Nephron progenitor cell (in vitro differentiated cells): ENCODE data around the gene CATSPERB.
"Not testable (repeated sequence)": the region's sequence is repeated elsewhere in the genome, so short reads cannot be mapped to it uniquely, and the experiment has no call there.

Experiments
- DNase-seq: peaks from one replicate; pipeline ENCODE4 v3.0.0; 2021
- H3K27ac Mint-ChIP-seq: 2 replicates; pipeline ENCODE4 v1.8.0; 2021; ENCODE audit warnings: mild to moderate bottlenecking, moderate library complexity, mixed read lengths
- H3K27me3 Mint-ChIP-seq: 2 replicates; pipeline ENCODE4 v1.8.0; 2021; ENCODE audit warnings: mild to moderate bottlenecking, low read depth, mixed read lengths; ENCODE audit not compliant: poor library complexity
- H3K36me3 Mint-ChIP-seq: 2 replicates; pipeline ENCODE4 v1.8.0; 2021; ENCODE audit warnings: low read depth, mixed read lengths
- H3K4me1 Mint-ChIP-seq: 2 replicates; pipeline ENCODE4 v1.8.0; 2021; ENCODE audit warnings: mixed read lengths
- H3K4me3 Mint-ChIP-seq: 2 replicates; pipeline ENCODE4 v1.8.0; 2021; ENCODE audit warnings: mild to moderate bottlenecking, moderate library complexity, mixed read lengths
- H3K9me3 Mint-ChIP-seq: 2 replicates; pipeline ENCODE4 v1.8.0; 2021; ENCODE audit warnings: mild to moderate bottlenecking, moderate library complexity, mixed read lengths
- CTCF ChIP-seq: fragments of 200-600 bp; sonication (generic); IDR thresholded peaks from 2 replicates; pipeline ENCODE4 v1.5.0; 2021; ENCODE audit warnings: antibody characterized with exemption

Gene CATSPERB

GRCh38 chr14:91681118-91681517 lies 50.8 kb downstream of the CATSPERB start:
- H3K36me3 Mint-ChIP-seq, result no peaks in the 10 kb centered on the region
- H3K4me3 Mint-ChIP-seq, result no peak overlapping the region
- H3K9me3 Mint-ChIP-seq, result peaks cover 47% of the 10 kb centered on the region
- no peak for TF ChIP-seq CTCF
- peaks cover 9% of the 10 kb centered on the region for H3K27me3 Mint-ChIP-seq
- no peaks in the 10 kb centered on the region for H3K4me1 Mint-ChIP-seq
- no peak overlapping the region for H3K27ac Mint-ChIP-seq
- DNase-seq, result no peak

DNA sequence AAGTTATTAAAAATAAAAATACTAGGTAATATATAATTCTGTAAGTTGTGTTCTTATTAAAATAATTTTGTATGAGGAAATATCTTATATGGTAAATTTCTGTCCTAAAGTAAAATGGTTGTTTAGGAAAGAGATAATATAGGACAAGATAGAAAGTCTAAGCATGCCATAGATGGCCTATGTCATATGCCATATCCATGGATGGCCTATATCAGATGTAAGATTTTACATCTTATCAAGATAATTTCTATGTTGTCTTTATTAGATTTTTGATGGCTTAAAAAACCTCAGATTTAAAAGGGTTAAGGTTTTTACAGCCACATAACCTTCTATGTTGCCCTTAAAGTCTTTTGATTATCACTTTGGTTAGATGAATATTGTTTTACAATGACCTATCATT lies 52.6 kb downstream of the CATSPERB start:
- no peak for DNase-seq
- no peak overlapping the region for H3K4me3 Mint-ChIP-seq
- H3K36me3 Mint-ChIP-seq, result no peaks in the 10 kb centered on the region
- no peak for TF ChIP-seq CTCF
- H3K4me1 Mint-ChIP-seq, result no peaks in the 10 kb centered on the region
- H3K27me3 Mint-ChIP-seq, result peaks cover 9% of the 10 kb centered on the region
- H3K27ac Mint-ChIP-seq, result no peak overlapping the region
- H3K9me3 Mint-ChIP-seq, result peaks cover 58% of the 10 kb centered on the region

DNA sequence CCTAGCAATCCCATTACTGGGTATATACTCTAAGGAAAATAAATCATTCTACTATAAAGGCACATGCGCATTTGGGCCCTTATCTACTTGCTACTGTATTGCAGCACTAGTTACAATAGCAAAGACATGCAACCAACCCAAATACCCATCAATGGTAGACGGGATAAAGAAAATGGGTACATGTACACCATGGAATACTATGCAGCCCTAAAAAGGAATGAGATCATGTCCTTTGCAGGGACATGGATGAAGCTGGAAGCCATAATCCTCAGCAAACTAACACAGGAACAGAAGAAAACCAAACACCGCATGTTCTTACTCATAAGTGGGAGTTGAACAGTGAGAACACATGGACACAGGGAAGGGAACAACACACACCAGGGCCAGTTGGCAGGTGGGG lies 54.2 kb downstream of the CATSPERB start:
- not testable (repeated sequence) for H3K36me3 Mint-ChIP-seq, H3K4me3 Mint-ChIP-seq, H3K4me1 Mint-ChIP-seq, H3K27me3 Mint-ChIP-seq, DNase-seq, H3K27ac Mint-ChIP-seq
- peaks cover 70% of the 10 kb centered on the region for H3K9me3 Mint-ChIP-seq

- peaks cover 6% of the 10 kb centered on the region for H3K27me3 Mint-ChIP-seq
- no peak for TF ChIP-seq CTCF
- H3K27ac Mint-ChIP-seq, result no peak overlapping the region
- H3K9me3 Mint-ChIP-seq, result peaks cover 62% of the 10 kb centered on the region
- no peak for DNase-seq
- no peak overlapping the region for H3K4me3 Mint-ChIP-seq
- H3K4me1 Mint-ChIP-seq, result no peaks in the 10 kb centered on the region
- no peaks in the 10 kb centered on the region for H3K36me3 Mint-ChIP-seq
These were observed 57.0 kb downstream of the CATSPERB start for GRCh38 chr14:91674911-91675310.

DNA sequence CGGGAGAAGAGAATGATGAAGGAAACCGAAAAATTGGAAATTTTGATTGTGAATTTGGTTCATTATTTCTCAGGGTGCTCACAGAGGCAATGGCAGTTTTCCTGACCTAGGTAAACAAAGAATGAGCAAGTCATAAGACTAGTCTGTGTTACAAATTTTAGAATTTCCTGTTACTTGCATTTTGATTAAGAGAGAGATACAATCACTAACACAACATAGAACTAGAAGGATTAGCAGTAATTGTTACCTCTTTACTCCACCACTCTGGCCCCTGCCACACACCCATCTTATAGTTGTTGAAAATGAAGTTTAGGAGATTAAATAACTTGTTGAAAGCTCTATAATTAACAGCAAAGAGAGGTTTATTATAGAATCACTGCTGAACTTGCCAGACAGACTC lies 62.0 kb downstream of the CATSPERB start:
- Mint-ChIP-seq H3K4me1 (no peaks in the 10 kb centered on the region), H3K36me3 (no peaks in the 10 kb centered on the region), H3K27ac (no peak overlapping the region), H3K4me3 (no peak overlapping the region), H3K9me3 (peaks cover 44% of the 10 kb centered on the region), H3K27me3 (no peaks in the 10 kb centered on the region)
- TF ChIP-seq CTCF, result no peak
- no peak for DNase-seq

DNA sequence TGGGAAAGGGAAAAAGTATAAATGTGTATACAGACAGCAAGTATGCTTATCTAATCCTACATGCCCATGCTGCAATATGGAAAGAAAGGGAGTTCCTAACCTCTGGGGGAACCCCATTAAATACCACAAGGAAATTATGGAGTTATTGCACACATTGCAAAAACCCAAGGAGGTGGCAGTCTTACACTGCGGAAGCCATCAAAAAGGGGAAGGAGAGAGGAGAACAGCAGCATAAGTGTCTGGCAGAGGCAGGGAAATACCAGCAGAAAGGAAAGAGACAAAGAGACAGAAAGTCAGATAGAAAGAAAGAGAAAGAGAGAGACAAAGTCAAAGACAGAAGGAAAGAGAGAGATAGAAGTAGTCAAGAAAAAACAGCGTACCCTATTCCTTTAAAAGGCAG lies 64.8 kb downstream of the CATSPERB start:
- peaks cover 23% of the 10 kb centered on the region for H3K9me3 Mint-ChIP-seq
- not testable (repeated sequence) for H3K36me3 Mint-ChIP-seq, H3K27ac Mint-ChIP-seq, H3K4me3 Mint-ChIP-seq, H3K27me3 Mint-ChIP-seq, DNase-seq, H3K4me1 Mint-ChIP-seq

- no peak overlapping the region for H3K27ac Mint-ChIP-seq
- no peak overlapping the region for H3K4me3 Mint-ChIP-seq
- H3K36me3 Mint-ChIP-seq, result no peaks in the 10 kb centered on the region
- DNase-seq, result no peak
- peaks cover 6% of the 10 kb centered on the region for H3K9me3 Mint-ChIP-seq
- TF ChIP-seq CTCF, result no peak
- no peaks in the 10 kb centered on the region for H3K4me1 Mint-ChIP-seq
- H3K27me3 Mint-ChIP-seq, result peaks cover 10% of the 10 kb centered on the region
These were observed 71.1 kb downstream of the CATSPERB start for GRCh38 chr14:91660790-91661189.
